AG09309 (cell line): ENCODE data around the gene CDC14B.
A peak's percentile ranks its signal among the peaks of the same experiment; 100 is the strongest.

Source experiments
- DNase-seq: peaks from one replicate; pipeline ENCODE4 v3.0.0-alpha.2; 2010; ENCODE audit warnings: low read depth
- H3K4me3 ChIP-seq: 2 replicates; pipeline ENCODE4 v1.5.1; 2011; ENCODE audit warnings: mild to moderate bottlenecking, low read depth, low read length, moderate library complexity; ENCODE audit not compliant: control insufficient read depth
- CTCF ChIP-seq: IDR thresholded peaks from 2 replicates; pipeline ENCODE4 v1.5.1; 2011; ENCODE audit warnings: mild to moderate bottlenecking, low read depth, low read length, inconsistent platforms; ENCODE audit not compliant: insufficient read depth, control insufficient read depth; ENCODE audit errors: missing control alignments

The CDC14B gene

GRCh38 chr9:96482476-96482875, 137.2 kb downstream of the CDC14B start:
- DNase-seq: no peak
- H3K4me3 ChIP-seq: no peak overlapping the region
- TF ChIP-seq CTCF: no peak

GRCh38 chr9:96480736-96481135, 138.9 kb downstream of the CDC14B start:
- H3K4me3 ChIP-seq: no peak overlapping the region
- no peak for TF ChIP-seq CTCF
- DNase-seq: no peak

- peak; percentile 54 for DNase-seq
- no peak overlapping the region for H3K4me3 ChIP-seq
- no peak for TF ChIP-seq CTCF
Observed at GRCh38 chr9:96478829-96479371, 140.7 kb downstream of the CDC14B start.

GRCh38 chr9:96476591-96476990, 143.1 kb downstream of the CDC14B start:
- DNase-seq: no peak
- TF ChIP-seq CTCF: no peak
- no peak overlapping the region for H3K4me3 ChIP-seq

- no peak for TF ChIP-seq CTCF
- DNase-seq: no peak
- H3K4me3 ChIP-seq: no peak overlapping the region
Observed at GRCh38 chr9:96476013-96476412, 143.6 kb downstream of the CDC14B start.

GRCh38 chr9:96467784-96468183, 151.9 kb downstream of the CDC14B start:
- no peak for TF ChIP-seq CTCF
- DNase-seq: no peak
- no peak overlapping the region for H3K4me3 ChIP-seq

GRCh38 chr9:96464426-96464825, 155.2 kb downstream of the CDC14B start:
- TF ChIP-seq CTCF: no peak
- no peak overlapping the region for H3K4me3 ChIP-seq
- no peak for DNase-seq
